Loucy (cell line): ENCODE measurements around the gene PKP2.

Experiments used
- EZH2phosphoT487 ChIP-seq: fragments of 200-600 bp; IDR thresholded peaks from 2 replicates; pipeline ENCODE4 v1.6.1; 2018; ENCODE audit warnings: antibody characterized with exemption, mild to moderate bottlenecking, moderate library complexity, borderline replicate concordance
- TF ChIP-seq, protein P1 (sequence below): fragments of 200-600 bp; sonication (generic); conservative IDR thresholded peaks from 2 replicates; pipeline ENCODE4 v1.5.1; 2014; ENCODE audit warnings: mild to moderate bottlenecking, antibody characterized with exemption, low read length

DNA sequence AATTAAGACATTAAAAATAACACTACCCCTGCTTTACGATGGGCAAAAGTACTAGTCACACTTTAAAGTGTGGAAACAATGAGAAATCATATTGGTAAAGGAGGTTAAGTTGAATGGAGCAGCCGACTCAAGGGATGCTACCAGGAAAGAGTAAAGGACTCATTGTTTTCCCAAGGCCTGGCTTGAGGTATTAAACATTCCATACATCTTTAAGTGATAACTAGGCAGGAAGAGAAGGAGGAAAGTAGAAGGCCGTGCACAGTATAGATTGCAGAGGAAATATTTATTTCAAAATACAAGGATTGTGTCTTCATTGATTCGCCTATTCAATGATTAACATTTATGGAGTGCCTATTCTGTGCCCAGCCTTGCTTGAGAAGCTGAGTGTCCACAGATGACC, 120.3 kb downstream of the PKP2 start:
- TF ChIP-seq, protein P1, sequence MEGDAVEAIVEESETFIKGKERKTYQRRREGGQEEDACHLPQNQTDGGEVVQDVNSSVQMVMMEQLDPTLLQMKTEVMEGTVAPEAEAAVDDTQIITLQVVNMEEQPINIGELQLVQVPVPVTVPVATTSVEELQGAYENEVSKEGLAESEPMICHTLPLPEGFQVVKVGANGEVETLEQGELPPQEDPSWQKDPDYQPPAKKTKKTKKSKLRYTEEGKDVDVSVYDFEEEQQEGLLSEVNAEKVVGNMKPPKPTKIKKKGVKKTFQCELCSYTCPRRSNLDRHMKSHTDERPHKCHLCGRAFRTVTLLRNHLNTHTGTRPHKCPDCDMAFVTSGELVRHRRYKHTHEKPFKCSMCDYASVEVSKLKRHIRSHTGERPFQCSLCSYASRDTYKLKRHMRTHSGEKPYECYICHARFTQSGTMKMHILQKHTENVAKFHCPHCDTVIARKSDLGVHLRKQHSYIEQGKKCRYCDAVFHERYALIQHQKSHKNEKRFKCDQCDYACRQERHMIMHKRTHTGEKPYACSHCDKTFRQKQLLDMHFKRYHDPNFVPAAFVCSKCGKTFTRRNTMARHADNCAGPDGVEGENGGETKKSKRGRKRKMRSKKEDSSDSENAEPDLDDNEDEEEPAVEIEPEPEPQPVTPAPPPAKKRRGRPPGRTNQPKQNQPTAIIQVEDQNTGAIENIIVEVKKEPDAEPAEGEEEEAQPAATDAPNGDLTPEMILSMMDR: no peak
- TF ChIP-seq EZH2phosphoT487: no peak
